K562 (cell line): ENCODE measurements around the gene OPA1. TPM values are rescaled to one million over a fixed set of nuclear protein-coding genes. Genes with fewer than 3 reads are reported as not detected.

ENCODE experiments used
- ASH1L ChIP-seq: fragments of 450-650 bp; IDR thresholded peaks from 2 replicates; pipeline ENCODE4 v1.6.1; 2018; ENCODE audit warnings: borderline replicate concordance, mild to moderate bottlenecking, low read depth; ENCODE audit not compliant: partially characterized antibody
- DACH1 ChIP-seq: fragments of 450-650 bp; IDR thresholded peaks from 2 replicates; pipeline ENCODE4 v1.6.1; 2018; ENCODE audit not compliant: partially characterized antibody
- polyA plus RNA-seq, 8 experiments: library from polyadenylated mRNA; depleted of rRNA in 4 of 8; stranded (reverse) in 5 of 8; unstranded in 3 of 8; fragments of >200 nt; fragmentation: Nextera tagmentation in 2 of 8; fragmentation: Illumina TruSeq in 1 of 8; extraction: Ambion mirVana in 2 of 8; extraction: Trizol in 1 of 8; gene quantifications; 2 replicates each; pipeline versions ENCODE4 v1.2.1 to v1.2.3, GENCODE V29; 2011 to 2014; ENCODE audit warnings: inconsistent platforms in 1 of 8, missing spikeins in 1 of 8
- total RNA-seq, 7 experiments: library from RNA; depleted of rRNA in 6 of 7; stranded (reverse); fragments of >200 nt in 6 of 7; fragmentation: Illumina TruSeq in 2 of 7; extraction: Trizol in 2 of 7; gene quantifications; 2 replicates each; pipeline versions ENCODE4 v1.2.1 to v1.2.3, GENCODE V29; 2011 to 2021; ENCODE audit warnings: low replicate concordance in 1 of 7
- TF ChIP-seq, protein P1 (sequence below): fragments of 450-650 bp; IDR thresholded peaks from 2 replicates; pipeline ENCODE4 v1.6.1; 2016; ENCODE audit warnings: mild to moderate bottlenecking, moderate library complexity

Gene OPA1
- total and polyA plus RNA-seq, 9 of the 15 experiments (the other 6 are each of a cell fraction or from before 2014, with no cell fraction given): 19.7 to 127 (median 94.7) TPM

DNA sequence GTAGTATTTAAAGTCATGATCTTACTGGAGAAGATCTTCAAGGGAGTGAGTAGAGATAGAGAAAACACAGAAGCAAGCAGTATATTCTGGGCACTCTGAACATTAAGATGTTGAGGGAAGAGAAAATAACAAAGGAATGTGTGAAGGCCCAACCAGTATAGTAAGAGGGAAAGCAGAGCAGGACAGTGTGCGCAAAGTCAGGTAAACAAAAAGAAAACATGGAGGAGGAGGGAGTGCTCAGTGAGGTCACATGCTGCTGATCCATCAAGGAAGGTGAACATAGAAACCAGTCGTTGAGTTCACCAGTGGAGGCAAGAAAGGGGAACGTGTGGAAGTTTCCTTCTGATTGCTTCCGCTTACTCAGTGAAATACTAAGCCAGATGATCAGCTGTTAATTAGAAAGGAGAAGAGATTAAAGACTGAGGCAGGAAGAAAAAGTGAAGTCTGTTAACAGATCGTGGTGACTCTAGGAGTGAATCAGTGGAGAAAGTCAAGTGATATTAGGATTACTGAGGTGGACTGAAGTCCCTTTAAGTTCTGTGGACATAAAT lies 47.2 kb downstream of the OPA1 start (continued):
- TF ChIP-seq, protein P1, sequence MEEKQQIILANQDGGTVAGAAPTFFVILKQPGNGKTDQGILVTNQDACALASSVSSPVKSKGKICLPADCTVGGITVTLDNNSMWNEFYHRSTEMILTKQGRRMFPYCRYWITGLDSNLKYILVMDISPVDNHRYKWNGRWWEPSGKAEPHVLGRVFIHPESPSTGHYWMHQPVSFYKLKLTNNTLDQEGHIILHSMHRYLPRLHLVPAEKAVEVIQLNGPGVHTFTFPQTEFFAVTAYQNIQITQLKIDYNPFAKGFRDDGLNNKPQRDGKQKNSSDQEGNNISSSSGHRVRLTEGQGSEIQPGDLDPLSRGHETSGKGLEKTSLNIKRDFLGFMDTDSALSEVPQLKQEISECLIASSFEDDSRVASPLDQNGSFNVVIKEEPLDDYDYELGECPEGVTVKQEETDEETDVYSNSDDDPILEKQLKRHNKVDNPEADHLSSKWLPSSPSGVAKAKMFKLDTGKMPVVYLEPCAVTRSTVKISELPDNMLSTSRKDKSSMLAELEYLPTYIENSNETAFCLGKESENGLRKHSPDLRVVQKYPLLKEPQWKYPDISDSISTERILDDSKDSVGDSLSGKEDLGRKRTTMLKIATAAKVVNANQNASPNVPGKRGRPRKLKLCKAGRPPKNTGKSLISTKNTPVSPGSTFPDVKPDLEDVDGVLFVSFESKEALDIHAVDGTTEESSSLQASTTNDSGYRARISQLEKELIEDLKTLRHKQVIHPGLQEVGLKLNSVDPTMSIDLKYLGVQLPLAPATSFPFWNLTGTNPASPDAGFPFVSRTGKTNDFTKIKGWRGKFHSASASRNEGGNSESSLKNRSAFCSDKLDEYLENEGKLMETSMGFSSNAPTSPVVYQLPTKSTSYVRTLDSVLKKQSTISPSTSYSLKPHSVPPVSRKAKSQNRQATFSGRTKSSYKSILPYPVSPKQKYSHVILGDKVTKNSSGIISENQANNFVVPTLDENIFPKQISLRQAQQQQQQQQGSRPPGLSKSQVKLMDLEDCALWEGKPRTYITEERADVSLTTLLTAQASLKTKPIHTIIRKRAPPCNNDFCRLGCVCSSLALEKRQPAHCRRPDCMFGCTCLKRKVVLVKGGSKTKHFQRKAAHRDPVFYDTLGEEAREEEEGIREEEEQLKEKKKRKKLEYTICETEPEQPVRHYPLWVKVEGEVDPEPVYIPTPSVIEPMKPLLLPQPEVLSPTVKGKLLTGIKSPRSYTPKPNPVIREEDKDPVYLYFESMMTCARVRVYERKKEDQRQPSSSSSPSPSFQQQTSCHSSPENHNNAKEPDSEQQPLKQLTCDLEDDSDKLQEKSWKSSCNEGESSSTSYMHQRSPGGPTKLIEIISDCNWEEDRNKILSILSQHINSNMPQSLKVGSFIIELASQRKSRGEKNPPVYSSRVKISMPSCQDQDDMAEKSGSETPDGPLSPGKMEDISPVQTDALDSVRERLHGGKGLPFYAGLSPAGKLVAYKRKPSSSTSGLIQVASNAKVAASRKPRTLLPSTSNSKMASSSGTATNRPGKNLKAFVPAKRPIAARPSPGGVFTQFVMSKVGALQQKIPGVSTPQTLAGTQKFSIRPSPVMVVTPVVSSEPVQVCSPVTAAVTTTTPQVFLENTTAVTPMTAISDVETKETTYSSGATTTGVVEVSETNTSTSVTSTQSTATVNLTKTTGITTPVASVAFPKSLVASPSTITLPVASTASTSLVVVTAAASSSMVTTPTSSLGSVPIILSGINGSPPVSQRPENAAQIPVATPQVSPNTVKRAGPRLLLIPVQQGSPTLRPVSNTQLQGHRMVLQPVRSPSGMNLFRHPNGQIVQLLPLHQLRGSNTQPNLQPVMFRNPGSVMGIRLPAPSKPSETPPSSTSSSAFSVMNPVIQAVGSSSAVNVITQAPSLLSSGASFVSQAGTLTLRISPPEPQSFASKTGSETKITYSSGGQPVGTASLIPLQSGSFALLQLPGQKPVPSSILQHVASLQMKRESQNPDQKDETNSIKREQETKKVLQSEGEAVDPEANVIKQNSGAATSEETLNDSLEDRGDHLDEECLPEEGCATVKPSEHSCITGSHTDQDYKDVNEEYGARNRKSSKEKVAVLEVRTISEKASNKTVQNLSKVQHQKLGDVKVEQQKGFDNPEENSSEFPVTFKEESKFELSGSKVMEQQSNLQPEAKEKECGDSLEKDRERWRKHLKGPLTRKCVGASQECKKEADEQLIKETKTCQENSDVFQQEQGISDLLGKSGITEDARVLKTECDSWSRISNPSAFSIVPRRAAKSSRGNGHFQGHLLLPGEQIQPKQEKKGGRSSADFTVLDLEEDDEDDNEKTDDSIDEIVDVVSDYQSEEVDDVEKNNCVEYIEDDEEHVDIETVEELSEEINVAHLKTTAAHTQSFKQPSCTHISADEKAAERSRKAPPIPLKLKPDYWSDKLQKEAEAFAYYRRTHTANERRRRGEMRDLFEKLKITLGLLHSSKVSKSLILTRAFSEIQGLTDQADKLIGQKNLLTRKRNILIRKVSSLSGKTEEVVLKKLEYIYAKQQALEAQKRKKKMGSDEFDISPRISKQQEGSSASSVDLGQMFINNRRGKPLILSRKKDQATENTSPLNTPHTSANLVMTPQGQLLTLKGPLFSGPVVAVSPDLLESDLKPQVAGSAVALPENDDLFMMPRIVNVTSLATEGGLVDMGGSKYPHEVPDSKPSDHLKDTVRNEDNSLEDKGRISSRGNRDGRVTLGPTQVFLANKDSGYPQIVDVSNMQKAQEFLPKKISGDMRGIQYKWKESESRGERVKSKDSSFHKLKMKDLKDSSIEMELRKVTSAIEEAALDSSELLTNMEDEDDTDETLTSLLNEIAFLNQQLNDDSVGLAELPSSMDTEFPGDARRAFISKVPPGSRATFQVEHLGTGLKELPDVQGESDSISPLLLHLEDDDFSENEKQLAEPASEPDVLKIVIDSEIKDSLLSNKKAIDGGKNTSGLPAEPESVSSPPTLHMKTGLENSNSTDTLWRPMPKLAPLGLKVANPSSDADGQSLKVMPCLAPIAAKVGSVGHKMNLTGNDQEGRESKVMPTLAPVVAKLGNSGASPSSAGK: no peak
- TF ChIP-seq ASH1L (no peak), DACH1 (peak; percentile 17)
- TF ChIP-seq, all 486 proteins: peak for 2
